NCI-H69 (cell line): ENCODE measurements around the gene FYN.
"Not testable (repeated sequence)": the region's sequence is repeated elsewhere in the genome, so short reads cannot be mapped to it uniquely, and the experiment has no call there.

Experiments
- DNase-seq: peaks from one replicate; lab custom pipeline; 2025; lab: John Stamatoyannopoulos, UW

Gene FYN

DNA sequence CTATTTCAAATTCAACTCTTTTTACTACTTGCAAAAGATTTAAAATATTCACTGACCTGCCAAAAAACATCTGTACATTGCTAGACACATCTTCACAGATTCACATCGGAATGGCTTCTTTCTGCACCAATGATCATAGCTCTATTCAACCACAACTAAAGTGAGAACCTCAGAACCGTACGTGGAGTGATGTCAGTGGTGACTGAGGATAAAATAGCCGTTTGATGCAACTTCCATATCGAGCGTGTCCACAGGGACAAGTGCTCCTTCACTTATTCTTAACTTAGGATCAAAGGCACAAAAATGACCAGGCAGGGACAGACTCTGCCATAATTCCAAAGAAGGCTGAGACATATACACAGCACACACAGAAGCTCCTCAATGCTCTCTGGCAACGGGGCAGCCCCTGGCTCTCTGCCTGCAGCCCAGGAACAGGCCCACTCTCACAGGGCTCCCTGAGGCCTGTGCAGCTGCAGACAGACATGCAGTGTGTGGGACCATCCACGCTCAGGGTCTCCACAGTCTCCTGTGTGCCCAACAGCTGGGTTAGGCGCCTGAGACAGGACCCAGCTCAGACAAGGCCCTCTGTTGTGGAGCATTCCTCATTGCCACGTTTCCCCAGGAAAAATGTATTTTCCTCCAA lies 22.8 kb downstream of the FYN start:
- DNase-seq: no peak

DNA sequence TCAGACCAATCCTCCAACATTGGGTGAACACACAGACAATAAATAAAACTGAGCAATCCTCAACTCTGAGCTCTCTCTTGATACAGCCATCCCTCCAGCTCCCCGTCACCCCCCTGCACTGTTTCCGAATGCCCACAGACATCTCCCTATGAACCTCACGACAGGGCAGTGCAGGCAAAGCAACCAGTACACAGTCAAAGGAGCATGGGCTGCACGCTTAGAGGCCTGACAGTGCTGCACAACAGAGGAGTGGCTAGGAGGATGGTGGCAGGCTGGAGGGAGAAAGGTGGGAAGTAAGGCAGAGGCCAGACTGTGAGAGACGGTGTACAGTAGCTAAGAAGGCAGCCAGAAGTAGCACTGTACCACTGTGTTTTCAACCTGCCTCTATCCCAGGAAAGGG lies 24.0 kb downstream of the FYN start:
- no peak for DNase-seq

DNA sequence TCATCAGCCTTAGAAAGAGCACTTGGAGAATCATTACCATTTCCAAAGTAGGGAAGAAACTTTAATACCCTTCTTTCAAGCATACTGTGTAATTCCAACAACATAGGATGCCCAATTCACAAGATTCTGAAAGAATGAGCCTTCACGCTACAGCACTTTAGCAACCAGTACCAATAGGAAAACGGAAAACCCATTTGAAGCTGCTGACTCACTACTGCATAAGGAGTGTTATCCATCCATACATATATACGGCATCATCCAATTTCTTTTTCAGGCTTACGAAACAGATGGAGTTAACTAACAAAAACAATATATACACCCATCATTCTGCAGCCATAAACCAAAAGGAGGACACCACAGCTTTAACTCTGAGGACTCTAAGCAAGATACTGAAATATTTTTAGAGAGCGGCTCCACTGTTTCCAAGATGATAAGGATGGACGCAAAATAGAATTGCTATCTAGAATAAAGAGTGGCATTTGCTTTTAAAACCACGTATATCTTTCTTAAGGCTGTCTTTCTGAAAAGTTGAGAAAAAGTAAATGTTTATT lies 24.9 kb downstream of the FYN start:
- DNase-seq: no peak

DNA sequence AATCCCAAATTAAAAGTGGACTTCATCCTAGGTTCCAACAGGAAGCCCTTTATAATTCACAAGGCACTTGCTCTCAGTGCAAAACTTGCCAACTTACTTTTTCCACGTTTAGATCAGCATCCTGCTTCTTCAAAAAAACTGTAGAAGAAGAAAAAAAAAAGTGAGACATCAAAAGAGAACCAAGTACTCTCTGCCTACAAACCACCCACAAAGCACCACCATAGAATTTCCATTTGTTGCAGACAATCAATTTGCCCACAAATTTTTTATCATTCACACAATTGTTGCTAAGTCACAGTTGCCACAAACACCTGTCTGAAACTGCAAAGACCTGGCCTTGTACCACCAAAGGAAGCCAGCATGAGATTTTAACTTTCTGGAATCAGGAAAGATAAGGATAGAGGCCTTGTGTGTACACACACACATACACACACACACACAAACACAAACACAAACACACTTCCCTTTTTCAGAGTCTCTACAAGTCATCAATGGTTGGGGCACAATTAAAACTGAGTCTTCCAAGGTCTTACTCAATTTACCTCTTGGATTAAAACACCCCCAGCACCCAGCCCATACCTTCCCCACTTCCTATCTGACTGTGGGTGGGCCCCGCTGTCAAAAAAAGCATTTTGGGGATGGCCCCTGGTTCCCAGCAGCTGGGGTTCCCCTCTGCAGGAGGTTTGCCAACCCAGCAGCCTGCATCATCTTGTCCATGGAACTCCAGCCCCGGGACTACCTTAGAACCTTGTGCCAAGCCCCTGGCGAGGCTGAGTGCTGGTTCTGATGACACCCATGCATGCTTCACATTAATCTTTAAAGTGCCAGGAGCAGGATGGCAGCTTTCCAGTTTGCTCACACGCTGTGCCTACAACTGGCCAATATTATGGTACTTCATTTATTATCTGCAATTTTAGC lies 26.5 kb downstream of the FYN start:
- peak; percentile 52 for DNase-seq

DNA sequence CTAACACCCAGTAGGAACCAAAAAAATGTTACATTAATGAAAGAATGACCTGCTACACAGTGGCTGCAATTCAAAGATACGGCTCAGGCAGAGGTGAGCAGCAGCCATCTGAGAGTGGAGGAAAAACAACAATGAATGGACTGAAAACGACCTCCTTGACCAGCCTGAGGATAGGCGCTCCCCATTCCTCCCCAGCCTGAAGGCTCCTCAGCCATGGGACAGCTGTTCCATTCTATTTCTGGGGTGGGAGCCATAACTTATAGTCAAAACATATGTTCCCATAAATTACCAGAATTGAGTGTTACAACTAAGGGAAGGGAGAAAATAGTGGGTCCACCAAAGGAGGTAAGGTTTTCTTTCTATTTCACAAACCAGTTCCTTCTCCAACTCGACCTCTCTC lies 27.2 kb downstream of the FYN start:
- no peak for DNase-seq

DNA sequence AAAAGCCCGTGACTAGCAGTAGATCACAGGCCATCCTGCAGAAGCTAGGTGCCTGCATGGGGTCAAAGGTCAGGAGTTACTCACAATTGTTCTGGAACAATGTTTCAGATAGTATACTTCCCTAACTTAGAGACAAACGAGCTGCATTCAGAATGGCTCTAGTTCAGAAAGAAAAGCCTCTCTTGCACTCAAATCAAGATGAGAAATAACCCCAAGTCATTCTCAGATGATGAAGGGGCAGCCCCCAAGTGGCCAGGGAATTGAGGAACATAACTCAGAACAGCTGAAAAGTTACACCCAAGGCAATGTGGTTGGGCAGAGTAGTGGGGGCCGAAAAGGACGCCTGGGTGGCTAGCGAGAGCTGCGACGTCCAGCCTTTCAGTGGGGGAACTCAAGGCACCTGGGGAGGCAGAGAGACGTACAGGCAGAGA lies 27.8 kb downstream of the FYN start:
- DNase-seq: no peak

DNA sequence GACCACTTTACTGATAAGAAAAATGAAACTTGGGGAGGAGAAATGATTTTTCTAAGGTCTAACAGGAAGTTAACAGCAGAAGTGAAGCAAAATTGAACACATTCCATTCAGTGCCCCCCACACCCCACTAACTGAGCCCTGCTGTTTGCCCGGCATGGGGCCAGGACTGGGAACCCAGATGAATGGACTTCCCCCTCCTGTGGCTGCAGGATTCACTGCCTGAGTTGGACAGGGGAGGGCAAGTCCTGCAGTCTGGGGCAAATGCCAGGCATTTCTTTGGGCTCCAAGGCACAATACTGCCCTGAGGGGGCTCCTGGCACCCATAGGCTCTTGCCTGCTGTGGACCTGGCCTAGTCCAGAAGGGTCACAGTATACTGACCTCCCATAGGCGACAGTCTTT lies 28.3 kb downstream of the FYN start:
- DNase-seq: no peak

DNA sequence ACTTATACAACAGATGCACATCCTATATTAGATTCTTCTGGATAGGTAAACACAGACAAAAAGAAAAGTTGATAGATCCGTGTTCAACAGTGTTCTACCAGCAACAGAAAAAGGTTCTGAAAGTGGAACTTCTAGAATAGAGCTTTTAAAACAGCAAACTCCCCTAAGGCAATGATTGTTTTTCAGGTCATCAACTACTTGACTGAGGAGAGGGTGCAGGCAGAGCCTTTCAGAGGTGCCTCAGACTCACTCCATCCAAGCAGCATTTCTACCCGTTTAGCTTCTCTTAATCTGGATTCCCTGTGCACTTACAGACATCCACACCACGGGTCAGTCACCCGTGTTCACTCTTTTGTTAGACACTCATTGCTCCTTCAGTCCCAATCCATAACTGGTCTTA lies 28.9 kb downstream of the FYN start:
- no peak for DNase-seq

DNA sequence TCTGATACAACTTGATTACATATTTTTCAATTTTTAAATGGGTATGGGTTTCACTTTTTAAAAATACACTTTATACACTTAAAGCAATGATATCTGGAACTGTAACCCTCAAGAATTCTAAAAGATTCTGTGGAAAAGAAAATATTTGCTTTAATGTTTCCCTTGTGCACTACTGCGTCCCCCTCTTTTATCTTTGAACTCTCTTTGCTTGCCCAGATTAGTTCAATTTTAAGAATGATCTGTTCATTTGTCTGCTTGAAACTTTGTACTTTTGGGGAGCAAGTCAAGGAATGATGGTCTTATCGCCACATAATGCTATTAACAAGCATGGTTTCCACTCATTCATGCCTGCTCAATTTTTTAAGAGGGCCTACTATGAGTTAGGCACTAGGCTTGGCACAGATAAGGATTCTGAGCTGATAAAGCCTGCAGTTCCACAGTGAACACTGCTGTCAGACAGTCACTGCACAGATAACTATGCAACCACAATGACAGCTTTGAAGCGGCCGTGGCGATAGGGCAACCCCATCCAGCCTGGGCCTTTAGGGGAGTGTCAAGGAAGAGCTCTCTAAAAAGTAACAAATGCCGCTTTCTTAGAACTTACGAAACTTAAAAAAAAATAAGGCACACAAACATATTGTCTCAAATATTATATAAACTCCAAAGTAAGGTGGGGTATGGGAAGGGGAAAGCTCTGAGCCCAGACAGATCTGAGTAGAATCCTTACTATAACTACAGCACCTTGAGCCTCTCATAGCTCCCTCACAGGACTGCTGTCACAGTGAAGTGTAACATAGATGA lies 29.7 kb downstream of the FYN start:
- no peak for DNase-seq

DNA sequence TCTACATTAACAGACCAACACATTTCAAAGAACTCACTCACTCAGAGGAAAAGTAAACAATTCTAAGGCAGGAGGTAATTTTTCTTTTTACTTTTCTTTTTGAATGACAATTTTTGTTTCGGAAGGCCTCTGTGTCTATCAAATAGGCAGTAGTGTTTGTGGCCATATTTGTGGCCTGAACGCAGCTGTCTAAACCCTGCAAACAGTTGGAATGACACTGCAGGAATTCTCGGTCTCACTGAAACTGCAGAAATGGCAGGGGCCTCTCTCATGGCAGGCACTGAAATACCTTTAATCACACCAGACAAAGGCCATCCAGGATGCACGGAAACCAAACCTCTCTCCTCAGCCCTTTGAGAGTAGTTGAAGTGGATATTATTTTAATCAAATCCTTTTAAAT lies 30.4 kb downstream of the FYN start:
- no peak for DNase-seq

DNA sequence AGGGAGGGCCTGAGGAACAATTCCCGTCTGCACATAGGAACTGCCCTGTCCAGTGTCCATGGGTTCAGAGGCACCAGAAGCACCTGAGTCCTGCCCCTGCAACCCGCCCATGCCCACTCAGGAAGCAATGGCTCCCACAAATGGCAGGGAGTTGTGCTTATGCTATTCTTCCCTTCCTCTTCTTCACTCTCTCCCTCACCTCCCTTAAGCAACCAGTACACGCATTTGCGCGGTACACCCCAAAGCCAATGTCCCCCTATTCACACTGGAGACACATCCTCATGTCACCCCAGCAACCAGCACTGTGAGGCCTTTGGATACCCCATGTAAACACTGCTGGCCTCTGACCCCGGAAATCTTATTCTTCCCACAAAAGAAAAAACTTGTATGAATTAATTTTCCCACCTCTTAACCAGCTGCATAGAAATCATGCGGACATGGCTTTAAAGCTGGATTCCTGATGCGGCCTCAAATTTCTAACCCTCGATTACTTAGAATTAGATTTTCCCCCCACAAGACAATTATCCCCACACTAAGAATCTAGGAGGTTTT lies 30.9 kb downstream of the FYN start:
- DNase-seq: no peak

DNA sequence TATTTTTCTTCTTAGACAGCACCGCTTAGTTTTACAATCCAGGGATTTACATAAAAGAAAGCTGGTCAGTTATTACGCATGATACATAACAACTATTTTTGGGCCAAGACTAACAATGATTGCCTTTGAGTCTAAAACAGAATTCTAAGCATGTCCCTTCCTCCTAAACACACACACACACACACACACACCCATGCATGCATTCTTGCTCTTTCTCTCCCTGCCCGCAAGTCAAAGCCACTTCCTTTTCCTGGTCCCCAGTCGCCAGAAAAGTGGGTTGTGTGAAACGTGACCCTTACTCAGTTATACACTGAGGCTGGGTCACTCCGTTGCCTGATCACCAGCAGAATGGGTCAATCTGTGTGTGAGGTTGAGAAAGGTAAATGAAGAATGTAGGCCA lies 31.4 kb downstream of the FYN start:
- DNase-seq: no peak

DNA sequence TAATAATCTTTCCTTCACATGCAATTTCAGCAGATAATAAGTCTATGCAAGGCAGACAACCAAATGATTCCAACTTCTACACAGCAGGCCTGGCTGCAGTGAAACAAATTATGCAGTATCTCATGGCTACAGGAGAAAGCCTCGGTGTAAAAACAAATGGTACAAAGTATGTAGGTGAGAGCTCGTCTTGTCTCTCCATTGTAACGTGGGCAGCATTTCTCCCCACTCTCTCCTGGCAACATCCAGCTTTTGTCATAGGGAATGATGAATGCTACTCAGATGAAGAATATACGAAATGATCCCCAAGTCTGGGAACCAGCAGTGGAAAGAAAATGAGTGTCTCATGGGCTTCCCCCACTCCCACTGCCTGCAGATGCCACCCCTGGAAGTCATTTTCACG lies 32.4 kb downstream of the FYN start:
- no peak for DNase-seq

DNA sequence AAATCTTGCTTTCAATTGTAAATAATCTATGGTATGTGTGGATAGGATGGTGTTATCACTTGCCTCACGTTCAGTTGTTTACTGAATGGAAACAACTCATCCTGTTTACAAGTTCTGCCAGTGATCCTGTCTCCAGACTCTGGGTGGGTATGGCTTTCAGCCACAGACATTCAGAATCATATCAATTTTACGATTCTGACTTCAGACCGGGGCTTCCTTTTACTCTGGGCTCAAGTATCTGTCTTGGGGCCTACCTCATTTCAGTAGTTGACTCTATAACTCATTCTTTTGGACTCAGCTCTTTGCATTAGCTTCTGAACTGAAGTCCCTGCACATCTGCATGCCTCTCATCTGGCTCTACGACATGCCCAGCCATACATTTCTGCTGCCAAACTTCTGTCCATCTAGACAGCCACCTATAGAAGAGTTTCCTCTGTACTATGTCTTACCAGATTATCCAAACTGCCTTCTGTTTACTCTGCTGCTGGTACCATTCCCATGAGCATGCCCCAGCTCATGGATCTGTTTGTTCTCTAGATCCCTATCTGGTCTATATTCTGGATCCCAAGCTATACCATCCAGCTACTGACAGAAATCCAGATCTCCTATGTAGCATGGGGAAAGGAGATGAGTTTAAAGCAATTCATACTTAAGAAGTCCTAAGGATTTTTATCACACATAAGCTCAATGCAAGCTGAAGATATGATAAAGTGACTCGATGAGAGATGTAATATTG lies 34.3 kb downstream of the FYN start:
- no peak for DNase-seq

DNA sequence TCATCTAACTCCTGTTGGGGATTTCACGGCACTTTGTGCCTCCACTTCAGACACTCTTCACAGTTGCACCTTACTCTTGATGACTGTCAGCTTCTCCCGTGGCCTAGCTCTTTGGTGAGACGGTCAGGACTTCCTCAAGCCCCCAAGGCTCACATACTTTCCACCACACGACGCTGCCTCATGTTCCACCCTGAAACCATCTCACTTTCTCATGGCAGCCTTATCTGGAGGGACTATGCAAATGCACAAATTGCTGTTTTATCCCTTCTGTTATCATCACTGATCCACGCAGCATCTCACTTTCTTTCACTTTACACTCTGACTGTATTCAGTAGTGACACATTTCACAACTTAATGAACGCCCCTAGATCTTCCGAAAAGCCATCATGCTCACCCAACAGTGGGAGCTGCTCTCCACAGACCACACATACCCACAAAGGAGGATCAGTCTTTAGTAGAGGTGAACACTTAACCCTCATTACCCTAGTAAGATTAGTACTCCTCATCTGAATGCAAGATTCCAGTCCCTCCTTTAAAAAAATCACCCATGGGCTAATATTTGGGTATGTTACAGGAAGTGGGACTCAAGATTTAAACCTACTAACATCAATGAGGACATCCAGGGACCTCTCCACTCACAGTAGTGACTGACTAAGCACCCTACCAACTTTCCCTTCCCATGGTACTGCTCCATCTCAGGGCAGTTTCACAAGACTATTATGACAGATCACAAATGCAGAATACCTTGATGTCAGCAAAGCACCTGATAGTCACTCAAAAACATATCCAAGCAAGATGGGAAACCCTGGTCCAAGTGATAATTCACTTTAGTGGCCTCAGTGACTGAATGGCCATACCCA lies 35.4 kb downstream of the FYN start:
- DNase-seq: no peak

DNA sequence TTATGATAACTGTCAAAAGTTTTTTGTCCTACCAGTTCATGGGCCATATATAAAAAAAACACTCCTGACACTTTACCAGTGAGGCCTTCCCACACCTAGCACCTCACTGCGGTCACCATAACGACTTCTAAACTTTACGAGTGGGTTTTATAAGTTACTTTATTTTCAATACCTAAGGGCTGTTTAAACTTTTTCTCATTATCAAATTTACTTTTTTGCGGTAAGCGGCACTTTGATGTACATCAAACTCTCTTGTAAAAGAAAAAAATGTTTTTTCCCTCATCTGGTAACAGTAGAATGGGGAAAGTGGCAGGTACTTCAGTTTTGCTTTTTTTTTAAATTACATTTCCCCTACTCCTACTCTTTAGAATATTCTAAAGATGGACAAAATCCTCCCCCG lies 36.2 kb downstream of the FYN start:
- no peak for DNase-seq

DNA sequence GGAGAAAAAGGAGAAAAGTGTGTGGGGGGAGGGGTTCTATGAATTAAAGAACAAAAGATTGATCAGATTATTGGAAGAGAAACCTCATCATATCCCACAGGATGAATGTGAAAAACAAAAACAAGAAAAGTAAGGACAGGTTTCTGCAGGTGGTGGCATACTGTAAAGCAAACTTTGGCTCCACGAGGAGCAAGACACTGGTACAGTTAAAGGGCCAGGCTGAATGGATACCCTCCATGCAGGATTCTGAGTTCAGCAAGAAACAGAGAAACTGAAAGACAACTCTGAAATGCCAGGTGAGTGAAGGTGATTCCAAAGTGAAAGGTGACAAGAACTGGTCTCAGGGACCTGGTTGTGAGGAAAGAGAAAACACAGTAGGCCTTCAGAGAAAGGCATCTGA lies 37.4 kb downstream of the FYN start:
- no peak for DNase-seq

DNA sequence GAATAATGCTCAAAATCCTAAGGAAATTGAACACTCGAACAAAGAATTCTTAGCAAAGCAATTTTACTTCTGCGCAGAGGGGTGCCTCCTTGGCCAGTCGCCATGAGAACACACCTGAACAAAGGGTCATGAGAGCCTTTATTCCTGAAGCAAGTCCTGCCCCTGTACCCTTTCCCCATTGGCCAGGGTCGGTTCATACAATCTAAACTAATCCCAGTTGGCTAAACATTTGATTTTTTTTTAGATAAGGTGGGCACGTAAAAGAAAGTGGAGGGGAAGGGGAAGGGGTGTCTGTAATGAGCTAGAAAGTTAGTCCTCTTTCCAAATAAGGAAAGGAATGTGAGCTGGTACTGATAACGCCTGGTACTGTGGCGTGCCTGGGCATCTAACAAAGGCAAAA lies 37.9 kb downstream of the FYN start:
- DNase-seq: not testable (repeated sequence)

DNA sequence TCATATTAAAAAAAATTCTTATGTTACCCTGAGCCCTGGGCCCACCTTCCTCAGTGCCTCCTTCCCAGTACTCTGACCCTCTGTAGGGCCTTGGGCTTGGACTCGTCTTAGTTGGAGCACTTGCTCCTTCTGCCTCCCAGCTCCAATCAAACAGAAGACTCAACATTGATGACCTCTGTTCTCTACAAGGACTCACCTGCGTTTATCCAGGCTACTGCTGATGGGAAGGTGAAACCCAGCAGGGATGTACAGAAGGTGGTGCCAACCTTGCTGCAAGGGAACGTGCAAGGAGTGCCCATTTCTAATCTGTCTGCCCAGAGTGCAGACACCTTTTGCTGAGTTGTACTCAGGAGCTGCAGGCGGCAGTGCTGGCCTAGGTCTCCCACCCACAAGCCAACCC lies 38.9 kb downstream of the FYN start:
- no peak for DNase-seq

DNA sequence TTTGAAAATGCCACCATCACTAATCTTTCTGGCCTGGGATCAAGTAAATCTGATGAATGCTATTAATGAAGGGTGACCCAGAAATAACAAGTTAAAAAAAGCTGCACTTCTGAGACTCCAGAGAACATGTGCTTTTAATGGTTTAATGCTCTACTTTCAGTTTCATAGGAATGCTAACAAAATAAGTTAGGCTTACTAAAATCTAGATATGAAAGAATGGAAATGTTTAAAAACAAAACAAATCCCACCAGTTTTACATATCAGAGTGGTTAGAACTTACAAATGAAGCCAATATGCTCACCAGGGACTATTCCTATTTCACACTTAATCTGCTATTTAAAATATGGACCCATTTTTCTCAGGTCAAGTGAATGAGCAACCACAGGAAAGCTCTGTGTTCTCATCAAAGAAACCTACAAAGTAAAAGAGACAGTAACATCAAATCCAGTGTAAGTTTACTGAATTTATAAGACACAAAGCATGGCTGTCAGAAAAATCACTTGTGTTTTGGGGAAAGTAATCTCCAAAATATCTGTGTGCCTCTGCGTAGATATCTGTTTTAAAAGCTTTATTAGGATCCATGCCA lies 40.3 kb downstream of the FYN start:
- DNase-seq: no peak
